Smooth muscle cell (in vitro differentiated cells): Measurements from ENCODE around the gene TMEM163. TPM values are rescaled to one million over a fixed set of nuclear protein-coding genes. Genes with fewer than 3 reads are reported as not detected.

Experiments used
- DNase-seq: peaks from one replicate; lab custom pipeline; 2025; ENCODE audit not compliant: unreplicated experiment; lab: John Stamatoyannopoulos, UW
- H2AFZ ChIP-seq: fragments of 200-600 bp; sonication (generic); 2 replicates; pipeline ENCODE4 v1.6.0; 2016; ENCODE audit warnings: antibody characterized with exemption, low read depth, mild to moderate bottlenecking
- H3F3A ChIP-seq: fragments of 200-600 bp; sonication (generic); 2 replicates; pipeline ENCODE4 v1.6.0; 2017; ENCODE audit warnings: antibody characterized with exemption, low read depth
- H3K27ac ChIP-seq: fragments of 200-600 bp; sonication (generic); 2 replicates; pipeline ENCODE4 v1.5.1; 2016; ENCODE audit warnings: low read depth, mild to moderate bottlenecking
- H3K27me3 ChIP-seq: fragments of 200-600 bp; sonication (generic); 2 replicates; pipeline ENCODE4 v1.6.1; 2016; ENCODE audit warnings: low read depth, mild to moderate bottlenecking
- H3K36me3 ChIP-seq: fragments of 200-600 bp; sonication (generic); 2 replicates; pipeline ENCODE4 v1.5.1; 2016; ENCODE audit warnings: low read depth
- H3K4me1 ChIP-seq: fragments of 200-600 bp; sonication (generic); 2 replicates; pipeline ENCODE4 v1.5.1; 2016; ENCODE audit warnings: low read depth
- H3K4me2 ChIP-seq: fragments of 200-600 bp; sonication (generic); 2 replicates; pipeline ENCODE4 v1.6.0; 2016; ENCODE audit warnings: mild to moderate bottlenecking
- H3K4me3 ChIP-seq: fragments of 200-600 bp; sonication (generic); 2 replicates; pipeline ENCODE4 v1.5.1; 2016; ENCODE audit warnings: mild to moderate bottlenecking
- H3K79me2 ChIP-seq: fragments of 200-600 bp; sonication (generic); 2 replicates; pipeline ENCODE4 v1.6.0; 2016; ENCODE audit warnings: low read depth, mild to moderate bottlenecking
- H3K9ac ChIP-seq: fragments of 200-600 bp; sonication (generic); 2 replicates; pipeline ENCODE4 v1.6.0; 2016; ENCODE audit warnings: low read depth
- H3K9me3 ChIP-seq: fragments of 200-600 bp; sonication (generic); replicated peaks from 2 replicates; pipeline ENCODE4 v1.5.1; 2016; ENCODE audit warnings: low read depth
- H4K20me1 ChIP-seq: fragments of 200-600 bp; sonication (generic); 2 replicates; pipeline ENCODE4 v1.6.0; 2016; ENCODE audit warnings: low read depth
- CTCF ChIP-seq: fragments of 200-600 bp; sonication (generic); IDR thresholded peaks from 2 replicates; pipeline ENCODE4 v1.5.1; 2017; ENCODE audit warnings: borderline replicate concordance, mild to moderate bottlenecking, antibody characterized with exemption; ENCODE audit not compliant: insufficient read depth, poor library complexity, severe bottlenecking
- WGBS: methylation state at CpG from one replicate; pipeline ENCODE4 v1.1.7; 2016; ENCODE audit warnings: low lambda C conversion rate; 5-methylcytosine and 5-hydroxymethylcytosine counted together
- polyA plus RNA-seq: library from polyadenylated mRNA; unstranded; fragments of >200 nt; fragmentation: Nextera tagmentation; extraction: Ambion mirVana; gene quantifications from 2 replicates; pipeline ENCODE4 v1.2.1, GENCODE V29; 2016
- total RNA-seq: library from RNA; depleted of rRNA; stranded (reverse); fragments of >200 nt; gene quantifications from 2 replicates; pipeline ENCODE4 v1.2.3, GENCODE V29; 2014

TMEM163 gene
- total and polyA plus RNA-seq, 2 experiments from 2014 or later = 0.31 TPM; not detected in 1

GRCh38 chr2:134413430-134413829 is 305.4 kb downstream of the TMEM163 start:
- Histone ChIP-seq H3K36me3 (no peaks in the 10 kb centered on the region), H3K27me3 (no peaks in the 10 kb centered on the region), H3F3A (peaks cover 7% of the 10 kb centered on the region), H3K4me3 (no peak overlapping the region), H3K9me3 (no peaks in the 10 kb centered on the region), H2AFZ (no peak overlapping the region), H3K79me2 (no peaks in the 10 kb centered on the region), H3K27ac (no peak overlapping the region), H4K20me1 (no peaks in the 10 kb centered on the region), H3K4me2 (no peak overlapping the region), H3K9ac (no peak overlapping the region), H3K4me1 (peaks cover 14% of the 10 kb centered on the region)
- DNase-seq = no peak
- TF ChIP-seq CTCF = no peak
- WGBS = 41% methylated on average over 1 of the region's 1 CpG

GRCh38 chr2:134412639-134412999 is 306.2 kb downstream of the TMEM163 start:
- no peak for TF ChIP-seq CTCF
- Histone ChIP-seq H3F3A (peaks cover 7% of the 10 kb centered on the region), H4K20me1 (no peaks in the 10 kb centered on the region), H3K4me2 (no peak overlapping the region), H3K9me3 (no peaks in the 10 kb centered on the region), H3K9ac (no peak overlapping the region), H3K4me3 (no peak overlapping the region), H3K36me3 (no peaks in the 10 kb centered on the region), H2AFZ (no peak overlapping the region), H3K79me2 (no peaks in the 10 kb centered on the region), H3K27ac (no peak overlapping the region), H3K4me1 (peaks cover 14% of the 10 kb centered on the region), H3K27me3 (no peaks in the 10 kb centered on the region)
- WGBS = 91% methylated on average over 8 of the region's 8 CpGs
- no peak for DNase-seq

GRCh38 chr2:134411828-134412638 is 306.8 kb downstream of the TMEM163 start:
- Histone ChIP-seq H3K27ac (peak overlapping the region; percentile 15), H3K4me2 (peak overlapping the region; percentile 57), H3K4me1 (peaks cover 14% of the 10 kb centered on the region)

More at GRCh38 chr2:134411828-134412638, 306.8 kb downstream of the TMEM163 start:
- H3K36me3 ChIP-seq = no peaks in the 10 kb centered on the region
- no peaks in the 10 kb centered on the region for H3K27me3 ChIP-seq
- peak; percentile 68 for TF ChIP-seq CTCF
- DNase-seq = peak; percentile 8
- no peak overlapping the region for H3K9ac ChIP-seq
- no peaks in the 10 kb centered on the region for H3K9me3 ChIP-seq
- no peak overlapping the region for H2AFZ ChIP-seq
- no peaks in the 10 kb centered on the region for H4K20me1 ChIP-seq
- no peaks in the 10 kb centered on the region for H3K79me2 ChIP-seq
- no peak overlapping the region for H3K4me3 ChIP-seq
- WGBS = 42% methylated on average over 8 of the region's 8 CpGs
- peaks cover 7% of the 10 kb centered on the region for H3F3A ChIP-seq
